ENCODE measurements around the gene HAND2.

The HAND2 gene

DNA sequence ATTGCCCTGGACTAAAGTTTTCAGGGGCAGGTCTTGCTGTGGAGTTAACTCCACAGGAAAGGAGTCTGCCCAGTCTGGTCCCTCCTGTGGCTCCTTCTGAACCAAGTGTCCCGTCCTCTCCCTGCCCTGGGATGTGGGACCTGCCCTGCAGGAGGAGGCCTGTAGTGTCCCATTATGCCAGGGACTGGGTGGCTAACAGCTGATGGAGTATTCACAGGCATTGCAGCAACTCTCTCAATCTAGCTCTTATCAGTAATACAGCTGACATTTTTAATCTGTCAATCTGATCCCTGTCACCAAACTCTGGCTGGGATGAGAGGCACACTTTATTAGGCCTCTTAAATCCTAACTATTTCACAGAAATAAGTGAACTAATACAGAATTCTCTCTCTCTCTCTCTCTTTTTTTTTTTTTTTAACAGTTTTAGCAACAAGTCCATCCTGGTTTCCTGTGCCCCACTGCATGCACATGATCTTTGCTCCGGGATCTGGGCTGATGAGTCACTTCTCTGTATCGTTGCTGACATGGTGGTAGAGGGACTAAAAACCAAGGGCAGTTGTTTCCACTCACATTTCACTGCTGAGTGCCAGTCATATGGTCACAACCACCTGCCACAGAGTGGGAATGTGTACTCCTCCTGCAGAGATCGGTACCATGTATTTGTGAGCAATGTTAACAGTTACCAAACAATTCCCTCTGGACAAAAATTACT is 39.1 kb downstream of the HAND2 start:
- no peak overlapping the region for H3K27ac Mint-ChIP-seq

GRCh38 chr4:173490256-173490655 is 39.8 kb downstream of the HAND2 start:
- H3K27me3 Mint-ChIP-seq (ENCODE audit: low read depth): peaks cover 11% of the 10 kb centered on the region
- no peak overlapping the region for H3K27ac Mint-ChIP-seq
- no peaks in the 10 kb centered on the region for H3K9me3 Mint-ChIP-seq
- H3K4me3 Mint-ChIP-seq: no peak overlapping the region
- H3K36me3 Mint-ChIP-seq (ENCODE audit: low read depth): no peaks in the 10 kb centered on the region
- peaks cover 27% of the 10 kb centered on the region for H3K4me1 Mint-ChIP-seq (ENCODE audit: low read depth)

More for the DNA sequence above, 39.1 kb downstream of the HAND2 start:
- Mint-ChIP-seq H3K27me3 (ENCODE audit: low read depth) (peaks cover 17% of the 10 kb centered on the region), H3K9me3 (no peaks in the 10 kb centered on the region), H3K36me3 (ENCODE audit: low read depth) (no peaks in the 10 kb centered on the region), H3K4me1 (ENCODE audit: low read depth) (peaks cover 27% of the 10 kb centered on the region), H3K4me3 (no peak overlapping the region)

GRCh38 chr4:173489514-173489913 is 40.5 kb downstream of the HAND2 start:
- H3K27ac Mint-ChIP-seq: no peak overlapping the region
- no peaks in the 10 kb centered on the region for H3K9me3 Mint-ChIP-seq
- no peaks in the 10 kb centered on the region for H3K36me3 Mint-ChIP-seq (ENCODE audit: low read depth)
- peaks cover 25% of the 10 kb centered on the region for H3K4me1 Mint-ChIP-seq (ENCODE audit: low read depth)
- H3K4me3 Mint-ChIP-seq: no peak overlapping the region
- peaks cover 9% of the 10 kb centered on the region for H3K27me3 Mint-ChIP-seq (ENCODE audit: low read depth)

- H3K4me3 Mint-ChIP-seq: no peak overlapping the region
- no peak overlapping the region for H3K27ac Mint-ChIP-seq
- peaks cover 20% of the 10 kb centered on the region for H3K4me1 Mint-ChIP-seq (ENCODE audit: low read depth)
- H3K36me3 Mint-ChIP-seq (ENCODE audit: low read depth): no peaks in the 10 kb centered on the region
- no peaks in the 10 kb centered on the region for H3K9me3 Mint-ChIP-seq
- peaks cover 5% of the 10 kb centered on the region for H3K27me3 Mint-ChIP-seq (ENCODE audit: low read depth)
These were observed 41.4 kb downstream of the HAND2 start for GRCh38 chr4:173488656-173489055.

DNA sequence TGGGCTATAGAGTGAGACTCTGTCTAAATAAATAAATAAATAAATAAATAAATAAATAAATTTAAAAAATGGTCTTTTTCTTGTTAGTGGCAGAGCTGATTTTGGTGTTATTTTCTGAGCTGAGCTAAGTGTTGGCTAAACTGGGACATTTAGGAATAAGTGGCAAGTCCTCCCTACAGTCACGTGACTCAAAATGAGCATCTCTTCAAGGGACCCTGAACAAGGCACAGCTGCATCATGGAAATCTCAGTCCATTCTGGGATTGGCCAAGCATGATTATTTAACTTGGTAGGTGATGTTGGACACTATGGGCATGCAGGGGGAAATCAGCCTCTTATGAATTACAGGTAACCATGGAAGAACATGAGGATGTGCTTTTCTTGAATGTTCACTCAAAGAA is 42.0 kb downstream of the HAND2 start:
- H3K4me3 Mint-ChIP-seq: no peak overlapping the region
- no peaks in the 10 kb centered on the region for H3K36me3 Mint-ChIP-seq (ENCODE audit: low read depth)
- no peaks in the 10 kb centered on the region for H3K9me3 Mint-ChIP-seq
- H3K27me3 Mint-ChIP-seq (ENCODE audit: low read depth): peaks cover 5% of the 10 kb centered on the region
- H3K27ac Mint-ChIP-seq: no peak overlapping the region
- H3K4me1 Mint-ChIP-seq (ENCODE audit: low read depth): peaks cover 18% of the 10 kb centered on the region

DNA sequence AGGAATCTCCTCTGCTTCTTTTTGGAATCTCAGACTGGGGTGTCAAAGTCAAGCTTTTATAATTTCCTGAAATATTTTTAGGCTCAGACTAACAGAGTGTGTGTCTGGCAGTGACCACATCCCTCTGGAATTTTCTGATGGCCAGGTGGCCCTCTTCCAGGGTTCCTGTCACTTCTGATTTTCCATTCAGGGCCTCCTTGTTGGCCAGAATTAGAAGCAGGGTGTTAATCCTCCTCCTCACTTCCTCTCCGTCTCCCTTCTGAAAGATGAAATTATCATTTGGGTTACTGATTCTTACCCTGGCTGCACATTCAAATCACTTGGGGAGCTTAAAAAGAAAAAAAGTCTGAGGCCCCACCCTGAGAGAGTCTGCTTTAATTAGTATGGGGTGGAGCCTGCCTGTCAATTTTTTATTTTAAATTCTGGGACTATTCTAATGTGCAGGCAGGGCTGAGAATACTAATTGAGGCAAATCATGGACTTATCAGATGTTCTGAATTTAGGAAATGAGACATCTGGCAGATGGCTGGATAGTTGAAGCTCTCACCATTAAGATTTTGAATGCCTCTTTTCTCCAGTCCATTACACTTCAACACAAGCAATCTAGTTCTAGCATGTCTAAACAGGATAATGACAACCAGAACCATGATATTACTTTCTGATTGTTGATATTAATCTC is 43.2 kb downstream of the HAND2 start:
- H3K36me3 Mint-ChIP-seq (ENCODE audit: low read depth): no peaks in the 10 kb centered on the region
- no peak overlapping the region for H3K4me3 Mint-ChIP-seq
- peaks cover 5% of the 10 kb centered on the region for H3K27me3 Mint-ChIP-seq (ENCODE audit: low read depth)
- peaks cover 9% of the 10 kb centered on the region for H3K4me1 Mint-ChIP-seq (ENCODE audit: low read depth)
- no peaks in the 10 kb centered on the region for H3K9me3 Mint-ChIP-seq
- H3K27ac Mint-ChIP-seq: no peak overlapping the region

GRCh38 chr4:173485164-173485563 is 44.9 kb downstream of the HAND2 start:
- Mint-ChIP-seq H3K9me3 (no peaks in the 10 kb centered on the region), H3K27ac (no peak overlapping the region), H3K27me3 (ENCODE audit: low read depth) (peaks cover 5% of the 10 kb centered on the region), H3K4me1 (ENCODE audit: low read depth) (no peaks in the 10 kb centered on the region), H3K4me3 (no peak overlapping the region), H3K36me3 (ENCODE audit: low read depth) (no peaks in the 10 kb centered on the region)

DNA sequence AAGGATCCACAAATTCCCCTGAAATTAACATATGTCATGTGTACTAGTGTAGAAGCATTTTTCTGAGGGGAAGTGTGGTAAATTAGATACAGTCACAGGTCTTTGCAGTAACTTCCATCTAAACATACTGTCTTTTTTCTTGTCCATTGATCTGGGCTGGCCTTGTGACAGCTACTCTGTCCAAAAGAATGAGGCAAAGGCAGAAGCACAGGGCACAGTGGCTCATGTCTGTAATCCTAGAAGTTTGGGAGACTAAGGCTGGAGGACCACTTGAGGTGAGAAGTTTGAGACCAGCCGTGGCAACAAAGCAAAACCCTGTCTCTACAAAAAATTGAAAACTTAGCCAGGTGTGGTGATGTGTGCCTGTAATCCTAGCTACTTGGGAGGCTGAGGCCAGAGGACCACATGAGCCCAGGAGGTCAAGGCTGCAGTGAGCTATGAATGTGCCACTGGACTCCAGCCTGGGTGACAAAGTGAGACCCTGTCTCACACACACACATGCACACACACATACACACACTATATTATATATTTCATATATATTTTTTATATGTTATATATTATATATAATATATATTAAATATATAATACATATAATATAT is 47.6 kb downstream of the HAND2 start:
- Mint-ChIP-seq H3K4me3 (no peak overlapping the region), H3K4me1 (ENCODE audit: low read depth) (no peaks in the 10 kb centered on the region), H3K27ac (no peak overlapping the region), H3K9me3 (no peaks in the 10 kb centered on the region), H3K27me3 (ENCODE audit: low read depth) (peaks cover 8% of the 10 kb centered on the region), H3K36me3 (ENCODE audit: low read depth) (no peaks in the 10 kb centered on the region)

GRCh38 chr4:173478913-173479283 is 51.1 kb downstream of the HAND2 start:
- no peak overlapping the region for H3K27ac Mint-ChIP-seq
- no peaks in the 10 kb centered on the region for H3K36me3 Mint-ChIP-seq (ENCODE audit: low read depth)
- H3K4me1 Mint-ChIP-seq (ENCODE audit: low read depth): no peaks in the 10 kb centered on the region
- H3K4me3 Mint-ChIP-seq: no peak overlapping the region
- peaks cover 5% of the 10 kb centered on the region for H3K27me3 Mint-ChIP-seq (ENCODE audit: low read depth)
- no peaks in the 10 kb centered on the region for H3K9me3 Mint-ChIP-seq

DNA sequence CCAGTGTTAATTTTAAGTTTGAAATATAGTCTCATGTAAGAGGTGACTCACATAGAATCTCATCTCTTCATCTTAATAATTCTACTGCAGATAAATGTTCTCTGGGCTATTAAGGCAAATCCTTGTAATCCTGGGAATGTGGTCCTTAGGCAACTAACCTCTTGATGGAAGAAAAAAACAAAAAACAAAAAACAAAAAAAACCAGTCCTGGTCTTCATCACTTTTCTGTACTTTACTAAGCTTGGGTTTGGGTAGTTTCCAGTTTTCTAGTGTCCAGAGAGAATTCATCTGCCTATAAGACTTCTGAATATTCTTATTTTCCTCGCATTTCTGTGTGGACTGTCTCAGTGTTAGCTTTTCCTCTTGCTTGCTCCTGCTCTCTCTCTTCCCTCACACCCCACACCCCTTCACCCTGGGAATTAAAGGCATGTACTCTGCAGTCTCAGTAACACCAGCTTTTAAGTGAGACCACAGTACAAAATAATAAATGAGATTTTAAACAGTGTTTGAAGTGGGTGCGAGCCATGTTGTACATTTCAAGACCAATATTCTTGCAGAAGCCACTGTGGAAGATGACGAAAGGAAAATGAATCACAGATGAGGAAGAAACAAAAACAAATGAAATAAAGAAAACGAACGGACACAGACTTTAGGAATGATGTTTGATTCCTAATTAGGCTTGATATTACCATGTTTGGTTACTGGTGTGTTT is 51.7 kb downstream of the HAND2 start:
- no peaks in the 10 kb centered on the region for H3K36me3 Mint-ChIP-seq (ENCODE audit: low read depth)
- no peaks in the 10 kb centered on the region for H3K9me3 Mint-ChIP-seq
- peaks cover 5% of the 10 kb centered on the region for H3K27me3 Mint-ChIP-seq (ENCODE audit: low read depth)
- no peak overlapping the region for H3K27ac Mint-ChIP-seq
- no peak overlapping the region for H3K4me3 Mint-ChIP-seq
- H3K4me1 Mint-ChIP-seq (ENCODE audit: low read depth): no peaks in the 10 kb centered on the region

DNA sequence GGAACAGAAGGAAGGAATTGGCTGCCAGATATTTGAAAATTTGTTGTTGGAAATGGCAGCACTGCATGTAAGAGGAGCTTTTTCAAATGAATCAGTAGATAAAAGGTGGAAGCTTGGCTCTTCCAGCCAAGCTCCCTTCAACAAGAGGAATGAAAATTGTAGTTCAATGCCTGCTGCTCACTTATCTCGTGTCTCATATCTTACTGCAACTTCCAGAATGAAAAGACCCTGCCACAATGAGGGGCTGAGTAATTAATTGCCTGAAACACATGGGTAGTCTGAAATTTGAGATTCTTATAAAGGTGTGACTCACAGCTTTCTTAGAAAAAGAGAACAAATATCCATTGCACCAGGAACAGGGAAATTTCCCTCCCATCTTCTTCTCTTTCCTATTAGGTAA is 53.0 kb downstream of the HAND2 start:
- no peak overlapping the region for H3K4me3 Mint-ChIP-seq
- H3K27me3 Mint-ChIP-seq (ENCODE audit: low read depth): peaks cover 10% of the 10 kb centered on the region
- H3K9me3 Mint-ChIP-seq: no peaks in the 10 kb centered on the region
- no peaks in the 10 kb centered on the region for H3K4me1 Mint-ChIP-seq (ENCODE audit: low read depth)
- no peaks in the 10 kb centered on the region for H3K36me3 Mint-ChIP-seq (ENCODE audit: low read depth)
- no peak overlapping the region for H3K27ac Mint-ChIP-seq
